ENCODE measurements around the gene CRISPLD2. TPM values are rescaled to one million over a fixed set of nuclear protein-coding genes. Genes with fewer than 3 reads are reported as not detected.
"Not testable (repeated sequence)": the region's sequence is repeated elsewhere in the genome, so short reads cannot be mapped to it uniquely, and the experiment has no call there.

CRISPLD2 gene
- total RNA-seq, 1 donor from 2014 or later: 0.12 TPM

DNA sequence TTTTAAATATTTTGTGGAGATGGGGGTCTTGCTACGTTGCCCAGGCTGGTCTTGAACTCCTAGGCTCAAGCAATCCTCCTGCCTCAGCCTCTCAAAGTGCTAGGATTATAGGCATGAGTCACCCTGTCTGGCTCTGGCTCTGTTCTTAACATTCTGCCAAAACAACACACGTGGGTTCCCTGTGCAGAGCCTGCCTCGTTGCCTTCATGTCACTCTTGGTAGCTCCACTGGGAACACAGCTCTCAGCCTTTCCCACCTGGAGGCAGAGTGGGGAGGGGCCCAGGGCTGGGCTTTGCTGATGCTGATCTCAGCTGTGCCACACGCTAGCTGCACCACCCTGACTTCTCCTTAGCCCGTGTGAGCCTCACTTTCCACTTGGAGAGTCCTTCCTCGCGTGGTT is 19.3 kb downstream of the CRISPLD2 start:
- intact Hi-C loops (cut with micrococcal nuclease): no loop called here

GRCh38 chr16:84839956-84840355 is 20.2 kb downstream of the CRISPLD2 start:
- intact Hi-C loops (cut with micrococcal nuclease): no loop called here

- intact Hi-C loops (cut with micrococcal nuclease): no loop called here
Measured at GRCh38 chr16:84840687-84841627, 21.2 kb downstream of the CRISPLD2 start.

DNA sequence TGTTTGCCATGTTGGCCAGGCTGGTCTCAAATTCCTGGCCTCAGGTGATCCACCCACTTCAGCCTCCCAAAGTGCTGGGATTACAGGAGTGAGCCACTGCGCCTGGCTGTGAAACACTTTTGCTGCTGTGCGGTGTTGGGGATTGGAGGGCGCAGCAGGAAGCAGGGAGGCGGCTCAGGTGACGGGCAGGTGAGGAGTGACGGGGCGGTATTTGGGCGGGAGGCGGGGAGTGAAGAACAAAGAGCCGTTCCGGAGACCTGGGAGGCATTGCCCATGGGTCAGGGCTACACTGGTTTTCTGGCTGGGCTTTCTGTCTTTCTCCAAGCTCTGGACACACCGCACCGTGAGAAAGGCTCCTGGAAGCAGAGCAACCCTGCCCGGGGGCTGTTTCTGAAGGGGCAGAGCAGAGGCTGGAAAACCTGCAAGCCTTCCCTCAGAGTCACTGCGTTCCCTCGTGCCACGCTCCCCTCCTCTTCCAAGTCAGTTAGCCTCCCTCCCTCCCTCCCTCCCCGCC is 22.1 kb downstream of the CRISPLD2 start:
- intact Hi-C loops (cut with micrococcal nuclease): no loop called here

- intact Hi-C loops (cut with micrococcal nuclease): no loop called here
Measured at GRCh38 chr16:84842516-84843148, 22.8 kb downstream of the CRISPLD2 start.

DNA sequence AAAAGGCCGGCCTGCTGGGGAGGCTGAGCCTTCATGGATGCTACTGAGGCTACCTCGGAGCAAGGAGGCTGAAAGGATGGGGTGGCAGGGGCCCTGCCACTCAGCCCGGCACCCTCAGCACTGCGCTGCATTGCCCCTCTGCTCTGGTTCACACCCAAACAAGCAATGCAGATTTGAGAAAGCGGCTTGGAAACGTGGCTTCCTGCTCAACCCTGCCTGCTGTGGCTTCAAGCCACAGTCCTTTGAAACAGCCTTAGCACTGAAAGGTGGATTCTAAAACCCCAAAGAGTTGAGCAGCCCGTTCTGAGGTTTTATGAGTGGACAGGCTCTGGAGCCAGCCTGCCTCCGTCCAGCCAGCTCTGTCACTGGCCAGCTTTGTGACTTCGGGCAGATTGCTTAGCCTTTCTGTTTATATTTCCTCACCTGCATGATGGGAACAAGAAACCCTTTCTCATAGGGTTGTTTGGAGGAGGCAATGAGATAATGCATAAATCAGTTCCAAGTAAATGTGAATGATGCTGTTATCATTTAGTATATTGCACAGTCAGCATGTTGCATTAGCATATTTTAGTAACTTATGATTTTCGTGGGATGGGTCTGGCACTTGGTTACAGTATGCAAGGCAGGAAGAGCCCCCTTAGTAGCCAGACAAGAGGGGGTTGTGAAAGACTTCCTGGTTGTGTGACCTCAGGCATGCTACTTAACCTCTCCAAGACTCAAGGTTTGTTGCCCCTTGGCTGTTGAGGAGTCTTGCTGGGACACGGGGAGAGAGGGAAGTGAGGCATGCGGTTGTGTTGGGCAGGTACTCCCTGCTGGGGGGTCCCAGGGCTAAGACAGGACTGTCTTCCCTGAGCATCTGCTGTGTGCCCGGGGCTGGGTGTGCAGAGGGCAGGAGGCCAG is 23.6 kb downstream of the CRISPLD2 start:
- intact Hi-C loops (cut with micrococcal nuclease): no loop called here

GRCh38 chr16:84844049-84844350 is 24.2 kb downstream of the CRISPLD2 start:
- intact Hi-C loops (cut with micrococcal nuclease): no loop called here

- intact Hi-C loops (cut with micrococcal nuclease): no loop called here
Measured at GRCh38 chr16:84844559-84845495, 25.0 kb downstream of the CRISPLD2 start.

DNA sequence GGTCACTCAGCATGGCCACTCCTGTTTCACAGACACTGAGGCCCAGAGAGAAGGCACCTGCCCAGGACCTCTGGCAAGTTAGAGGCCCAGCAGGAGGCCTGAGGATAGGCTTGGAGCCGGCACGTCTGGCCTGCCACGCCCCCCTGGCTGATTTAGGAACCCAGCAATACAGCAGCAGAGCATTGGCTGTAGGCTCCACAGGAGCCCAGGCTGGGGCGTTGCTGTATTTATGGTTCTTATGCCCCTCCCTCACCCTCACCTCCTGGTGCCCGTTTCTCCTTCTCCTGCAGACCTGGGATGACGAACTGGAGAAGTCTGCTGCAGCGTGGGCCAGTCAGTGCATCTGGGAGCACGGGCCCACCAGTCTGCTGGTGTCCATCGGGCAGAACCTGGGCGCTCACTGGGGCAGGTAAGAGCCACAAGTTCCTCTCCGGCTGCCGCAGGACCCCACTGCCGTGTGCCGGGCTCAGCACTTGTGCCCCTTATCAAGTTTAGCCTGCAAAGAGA is 25.8 kb downstream of the CRISPLD2 start:
- intact Hi-C loops (cut with micrococcal nuclease): no loop called here

DNA sequence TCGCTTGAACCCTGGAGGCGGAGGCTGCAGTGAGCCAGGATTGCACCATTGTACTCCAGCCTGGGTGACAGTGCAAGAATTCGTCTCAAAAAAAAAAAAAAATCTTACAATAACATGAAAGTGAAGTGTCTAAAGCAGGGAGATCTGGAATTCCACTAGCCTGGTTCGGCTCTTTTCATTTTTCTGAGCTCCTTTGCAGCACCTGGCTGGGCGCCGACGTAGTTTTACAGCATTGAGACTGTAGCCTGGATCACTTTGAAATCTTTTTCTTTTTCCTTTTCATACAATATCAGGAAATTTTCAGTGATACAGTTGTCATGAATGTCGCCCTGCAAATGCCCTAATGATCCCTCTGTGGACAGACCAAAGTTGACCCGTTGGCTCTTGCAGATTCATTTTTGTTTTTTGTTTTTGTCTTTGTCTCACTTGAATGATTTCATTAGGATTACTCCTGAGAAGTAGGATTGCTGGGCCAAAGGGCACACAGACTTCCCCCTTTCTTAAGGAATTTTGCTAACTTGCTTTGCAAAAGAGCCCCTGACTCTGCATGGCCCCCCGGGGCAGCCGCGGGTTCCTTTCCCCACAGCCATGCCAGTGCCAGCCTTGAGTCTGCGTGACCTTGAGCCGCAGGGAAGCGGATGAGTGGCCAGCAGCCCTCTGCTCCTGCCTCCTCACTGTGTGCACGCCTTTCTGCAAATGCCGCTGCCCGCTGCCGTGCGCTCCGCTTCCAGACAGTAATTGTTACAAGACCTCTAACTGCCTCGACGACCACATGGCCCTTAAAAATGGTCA is 28.0 kb downstream of the CRISPLD2 start:
- intact Hi-C loops (cut with micrococcal nuclease): no loop called here

- intact Hi-C loops (cut with micrococcal nuclease): no loop called here
Measured at GRCh38 chr16:84848986-84849634, 29.3 kb downstream of the CRISPLD2 start.

- intact Hi-C loops (cut with micrococcal nuclease): no loop called here
Measured at GRCh38 chr16:84849751-84850150, 30.0 kb downstream of the CRISPLD2 start.

DNA sequence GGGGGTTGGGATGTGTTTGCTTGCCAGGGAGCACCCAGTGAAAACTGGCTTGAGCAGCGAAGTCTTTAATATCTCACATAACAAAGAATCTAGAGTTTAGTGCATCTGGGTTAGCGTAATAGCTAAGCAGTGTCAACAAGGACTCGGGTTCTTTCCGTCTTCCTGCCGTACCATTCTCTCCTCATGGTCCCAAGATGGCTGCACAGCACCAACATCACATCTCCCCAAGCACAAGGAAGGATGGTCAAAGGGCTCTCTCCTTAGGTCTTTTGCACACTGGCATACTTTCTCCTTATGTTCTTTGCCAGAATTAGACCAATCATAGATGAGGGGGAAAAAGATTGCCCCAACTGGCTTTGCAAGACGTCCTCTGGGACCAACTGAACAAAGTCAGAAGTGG is 30.9 kb downstream of the CRISPLD2 start:
- intact Hi-C loops (cut with micrococcal nuclease): no loop called here

GRCh38 chr16:84851192-84852127 is 31.7 kb downstream of the CRISPLD2 start:
- intact Hi-C loops (cut with micrococcal nuclease): no loop called here

GRCh38 chr16:84853534-84853933 is 33.7 kb downstream of the CRISPLD2 start:
- intact Hi-C loops (cut with micrococcal nuclease): no loop called here

- intact Hi-C loops (cut with micrococcal nuclease): no loop called here
Measured at GRCh38 chr16:84854759-84855158, 35.0 kb downstream of the CRISPLD2 start.

GRCh38 chr16:84855435-84856202 is 35.8 kb downstream of the CRISPLD2 start:
- intact Hi-C loops (cut with micrococcal nuclease): not testable (repeated sequence)
